ENCODE results near the gene TMEM115. TPM values are rescaled to one million over a fixed set of nuclear protein-coding genes. Genes with fewer than 3 reads are reported as not detected.

TMEM115 gene
- total RNA-seq, 1 donor from 2014 or later: 42.5 TPM

- H3K27ac Mint-ChIP-seq (ENCODE audit: unreplicated experiment): no peak overlapping the region
- H3K4me1 Mint-ChIP-seq (ENCODE audit: low read depth, unreplicated experiment): peaks cover 4% of the 10 kb centered on the region
- H3K9me3 Mint-ChIP-seq (ENCODE audit: unreplicated experiment): peaks cover 5% of the 10 kb centered on the region
- H3K4me3 Mint-ChIP-seq (ENCODE audit: unreplicated experiment): no peak overlapping the region
- no peaks in the 10 kb centered on the region for H3K36me3 Mint-ChIP-seq (ENCODE audit: unreplicated experiment)
- DNase-seq: no peak
- TF ChIP-seq, protein P1, sequence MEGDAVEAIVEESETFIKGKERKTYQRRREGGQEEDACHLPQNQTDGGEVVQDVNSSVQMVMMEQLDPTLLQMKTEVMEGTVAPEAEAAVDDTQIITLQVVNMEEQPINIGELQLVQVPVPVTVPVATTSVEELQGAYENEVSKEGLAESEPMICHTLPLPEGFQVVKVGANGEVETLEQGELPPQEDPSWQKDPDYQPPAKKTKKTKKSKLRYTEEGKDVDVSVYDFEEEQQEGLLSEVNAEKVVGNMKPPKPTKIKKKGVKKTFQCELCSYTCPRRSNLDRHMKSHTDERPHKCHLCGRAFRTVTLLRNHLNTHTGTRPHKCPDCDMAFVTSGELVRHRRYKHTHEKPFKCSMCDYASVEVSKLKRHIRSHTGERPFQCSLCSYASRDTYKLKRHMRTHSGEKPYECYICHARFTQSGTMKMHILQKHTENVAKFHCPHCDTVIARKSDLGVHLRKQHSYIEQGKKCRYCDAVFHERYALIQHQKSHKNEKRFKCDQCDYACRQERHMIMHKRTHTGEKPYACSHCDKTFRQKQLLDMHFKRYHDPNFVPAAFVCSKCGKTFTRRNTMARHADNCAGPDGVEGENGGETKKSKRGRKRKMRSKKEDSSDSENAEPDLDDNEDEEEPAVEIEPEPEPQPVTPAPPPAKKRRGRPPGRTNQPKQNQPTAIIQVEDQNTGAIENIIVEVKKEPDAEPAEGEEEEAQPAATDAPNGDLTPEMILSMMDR (IDR thresholded peaks at IDR 0.05; ENCODE audit: partially characterized antibody, unreplicated experiment): no peak
- peaks cover 13% of the 10 kb centered on the region for H3K27me3 Mint-ChIP-seq (ENCODE audit: unreplicated experiment)
Measured at GRCh38 chr3:50345008-50345407, 14.3 kb downstream of the TMEM115 start.

DNA sequence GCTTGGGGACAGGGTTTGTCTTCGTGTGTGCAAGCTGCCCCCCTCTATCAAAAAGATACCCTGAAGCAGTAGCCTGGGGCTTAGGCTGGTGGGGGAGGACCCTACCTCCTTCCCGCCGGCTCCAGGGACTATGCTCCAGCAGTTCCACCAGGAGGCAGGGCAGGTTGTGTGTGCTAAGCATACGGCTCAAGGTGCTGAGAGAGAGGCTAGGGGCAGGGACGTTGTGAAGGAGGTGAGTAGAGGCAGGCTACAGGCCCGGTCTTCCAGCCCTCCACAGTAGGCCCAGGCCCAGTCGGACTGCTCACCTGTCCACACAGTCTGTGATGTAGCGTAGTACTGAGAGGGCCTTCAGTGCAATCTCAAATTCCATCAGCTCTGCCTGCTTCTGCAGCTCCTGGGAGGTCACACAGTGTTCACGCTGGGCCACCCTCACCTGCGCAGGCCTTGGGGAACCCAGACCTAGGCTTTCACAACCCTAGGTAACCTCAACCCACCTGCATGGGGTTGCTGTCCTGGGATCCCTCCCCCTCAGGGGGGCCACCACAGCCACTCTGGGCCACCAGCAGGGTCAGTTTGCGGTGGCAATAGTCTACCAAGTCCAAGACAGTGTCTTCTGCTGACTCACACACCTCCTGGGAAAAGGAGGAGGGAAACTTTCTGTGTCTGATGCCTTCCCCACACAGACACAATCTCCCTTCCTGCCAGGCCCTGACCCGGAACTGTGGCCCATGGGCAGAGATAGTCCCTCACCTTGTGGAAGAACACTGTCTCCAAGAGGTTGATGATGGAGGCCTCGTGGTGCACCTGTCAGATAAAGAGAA is 16.3 kb downstream of the TMEM115 start:
- Mint-ChIP-seq H3K9me3 (ENCODE audit: unreplicated experiment) (peaks cover 17% of the 10 kb centered on the region), H3K4me3 (ENCODE audit: unreplicated experiment) (no peak overlapping the region), H3K27ac (ENCODE audit: unreplicated experiment) (no peak overlapping the region), H3K27me3 (ENCODE audit: unreplicated experiment) (peaks cover 27% of the 10 kb centered on the region), H3K36me3 (ENCODE audit: unreplicated experiment) (peaks cover 4% of the 10 kb centered on the region), H3K4me1 (ENCODE audit: low read depth, unreplicated experiment) (peaks cover 15% of the 10 kb centered on the region)
- DNase-seq: no peak
- TF ChIP-seq, protein P1 (IDR thresholded peaks at IDR 0.05; ENCODE audit: partially characterized antibody, unreplicated experiment): no peak

DNA sequence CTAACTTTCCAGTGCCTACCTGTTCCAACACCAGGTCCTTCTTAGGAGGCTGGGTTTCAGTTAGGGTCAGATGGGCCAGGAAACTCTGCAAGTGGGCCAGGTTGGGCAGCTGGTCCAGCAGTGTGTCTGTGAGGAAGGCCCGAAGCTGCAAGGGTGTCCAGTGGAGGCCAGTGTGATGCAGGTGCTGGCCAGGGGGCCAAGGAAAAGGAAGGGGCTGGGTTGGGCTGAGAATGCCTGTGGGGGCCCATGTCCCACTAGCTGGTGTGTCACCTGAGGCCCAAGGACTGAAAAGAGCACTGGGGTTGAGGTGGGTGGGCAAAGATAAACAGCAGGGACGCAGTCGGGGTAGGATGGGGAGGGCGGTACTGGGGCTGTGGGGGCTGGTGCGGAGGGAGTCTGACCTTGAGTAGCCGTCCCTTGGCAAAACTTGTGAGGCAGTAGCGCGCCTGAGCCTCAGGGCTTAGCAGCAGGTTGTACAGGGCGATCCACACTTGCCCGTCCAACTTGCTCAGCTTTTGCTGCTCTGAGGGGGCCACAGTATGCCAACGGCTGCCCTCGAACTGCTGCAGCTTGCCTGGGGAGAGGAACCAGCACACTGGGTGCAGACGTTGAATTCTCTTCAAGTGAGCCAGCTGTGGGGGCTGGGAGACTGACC is 17.2 kb downstream of the TMEM115 start:
- no peak overlapping the region for H3K4me3 Mint-ChIP-seq (ENCODE audit: unreplicated experiment)
- H3K27me3 Mint-ChIP-seq (ENCODE audit: unreplicated experiment): peaks cover 27% of the 10 kb centered on the region
- peaks cover 15% of the 10 kb centered on the region for H3K4me1 Mint-ChIP-seq (ENCODE audit: low read depth, unreplicated experiment)
- H3K9me3 Mint-ChIP-seq (ENCODE audit: unreplicated experiment): peaks cover 17% of the 10 kb centered on the region
- no peak overlapping the region for H3K27ac Mint-ChIP-seq (ENCODE audit: unreplicated experiment)
- DNase-seq: no peak
- peaks cover 4% of the 10 kb centered on the region for H3K36me3 Mint-ChIP-seq (ENCODE audit: unreplicated experiment)
- TF ChIP-seq, protein P1 (IDR thresholded peaks at IDR 0.05; ENCODE audit: partially characterized antibody, unreplicated experiment): no peak

- DNase-seq: no peak
- Mint-ChIP-seq H3K4me3 (ENCODE audit: unreplicated experiment) (no peak overlapping the region), H3K36me3 (ENCODE audit: unreplicated experiment) (peaks cover 4% of the 10 kb centered on the region), H3K27me3 (ENCODE audit: unreplicated experiment) (peaks cover 29% of the 10 kb centered on the region), H3K9me3 (ENCODE audit: unreplicated experiment) (peaks cover 18% of the 10 kb centered on the region), H3K27ac (ENCODE audit: unreplicated experiment) (no peak overlapping the region), H3K4me1 (ENCODE audit: low read depth, unreplicated experiment) (peaks cover 15% of the 10 kb centered on the region)
- TF ChIP-seq, protein P1 (IDR thresholded peaks at IDR 0.05; ENCODE audit: partially characterized antibody, unreplicated experiment): no peak
Measured at GRCh38 chr3:50341537-50341936, 17.8 kb downstream of the TMEM115 start.
